HFFc6 (cell line): ENCODE data around the gene PTCHD1. TPM values are rescaled to one million over a fixed set of nuclear protein-coding genes. Genes with fewer than 3 reads are reported as not detected.
A peak's percentile ranks its signal among the peaks of the same experiment; 100 is the strongest.

Experiments used
- DNase-seq: peaks from one replicate; pipeline ENCODE4 v3.0.0-alpha.2; 2018
- H3K27ac Mint-ChIP-seq: 2 replicates; pipeline ENCODE4 v1.8.0; 2020; ENCODE audit warnings: mild to moderate bottlenecking, mixed read lengths
- H3K27me3 Mint-ChIP-seq: 2 replicates; pipeline ENCODE4 v1.8.0; 2021; ENCODE audit warnings: mild to moderate bottlenecking, moderate library complexity, mixed read lengths; ENCODE audit not compliant: insufficient read depth
- H3K36me3 Mint-ChIP-seq: 2 replicates; pipeline ENCODE4 v1.8.0; 2021; ENCODE audit warnings: low read depth, mixed read lengths
- H3K4me1 Mint-ChIP-seq: 2 replicates; pipeline ENCODE4 v1.8.0; 2020; ENCODE audit warnings: low read depth, mixed read lengths
- H3K4me3 Mint-ChIP-seq: 2 replicates; pipeline ENCODE4 v1.8.0; 2020; ENCODE audit warnings: mild to moderate bottlenecking, moderate library complexity, mixed read lengths
- H3K9me3 Mint-ChIP-seq: 2 replicates; pipeline ENCODE4 v1.8.0; 2020; ENCODE audit warnings: mild to moderate bottlenecking, mixed read lengths
- CTCF ChIP-seq: fragments of 200-600 bp; sonication (generic); IDR thresholded peaks from 2 replicates; pipeline ENCODE4 v1.5.0; 2021; ENCODE audit warnings: antibody characterized with exemption, mild to moderate bottlenecking
- total RNA-seq, 6 experiments: library from RNA; stranded (reverse); fragmentation: NEBNext Ultra II Directional; extraction: Animal tissue kit (Norgen Biotek cat#: 25700); gene quantifications; 2 replicates in 1 of 6; 3 replicates in 5 of 6; pipeline ENCODE4 v1.2.3, GENCODE V29; 2021

The PTCHD1 gene
- total RNA-seq, 6 experiments from 2014 or later = not detected

GRCh38 chrX:23398570-23398969, 63.9 kb downstream of the PTCHD1 start:
- H3K4me1 Mint-ChIP-seq = no peaks in the 10 kb centered on the region
- H3K9me3 Mint-ChIP-seq = no peaks in the 10 kb centered on the region
- no peaks in the 10 kb centered on the region for H3K36me3 Mint-ChIP-seq
- no peak overlapping the region for H3K4me3 Mint-ChIP-seq
- TF ChIP-seq CTCF = no peak
- no peak overlapping the region for H3K27ac Mint-ChIP-seq
- no peak for DNase-seq
- H3K27me3 Mint-ChIP-seq = peaks cover 2% of the 10 kb centered on the region; the same call in 1 of the 2 replicates

GRCh38 chrX:23403849-23404248, 69.2 kb downstream of the PTCHD1 start:
- no peak; the same call in 1 of the 2 replicates for TF ChIP-seq CTCF
- H3K4me3 Mint-ChIP-seq = no peak overlapping the region

GRCh38 chrX:23422912-23423311, 88.3 kb downstream of the PTCHD1 start:
- Mint-ChIP-seq H3K9me3 (peaks cover 5% of the 10 kb centered on the region), H3K27ac (no peak overlapping the region), H3K4me1 (no peaks in the 10 kb centered on the region), H3K36me3 (no peaks in the 10 kb centered on the region), H3K4me3 (no peak overlapping the region), H3K27me3 (no peaks in the 10 kb centered on the region)
- DNase-seq = no peak
- TF ChIP-seq CTCF = no peak

More at GRCh38 chrX:23403849-23404248, 69.2 kb downstream of the PTCHD1 start:
- Mint-ChIP-seq H3K27me3 (peaks cover 2% of the 10 kb centered on the region; the same call in 1 of the 2 replicates), H3K9me3 (no peaks in the 10 kb centered on the region), H3K4me1 (no peaks in the 10 kb centered on the region), H3K27ac (no peak overlapping the region), H3K36me3 (no peaks in the 10 kb centered on the region)
- DNase-seq = no peak

GRCh38 chrX:23434356-23434884, 99.8 kb downstream of the PTCHD1 start:
- peaks cover 4% of the 10 kb centered on the region; the same call in 1 of the 2 replicates for H3K27me3 Mint-ChIP-seq
- peak; percentile 0 for DNase-seq
- peaks cover 4% of the 10 kb centered on the region; the same call in 1 of the 2 replicates for H3K9me3 Mint-ChIP-seq
- no peaks in the 10 kb centered on the region for H3K36me3 Mint-ChIP-seq
- no peak overlapping the region for H3K4me3 Mint-ChIP-seq
- H3K4me1 Mint-ChIP-seq = no peaks in the 10 kb centered on the region
- no peak for TF ChIP-seq CTCF
- H3K27ac Mint-ChIP-seq = no peak overlapping the region

GRCh38 chrX:23435108-23435507, 100.5 kb downstream of the PTCHD1 start:
- H3K36me3 Mint-ChIP-seq = no peaks in the 10 kb centered on the region
- H3K4me3 Mint-ChIP-seq = no peak overlapping the region
- TF ChIP-seq CTCF = no peak
- no peaks in the 10 kb centered on the region for H3K4me1 Mint-ChIP-seq
- peaks cover 4% of the 10 kb centered on the region; the same call in 1 of the 2 replicates for H3K27me3 Mint-ChIP-seq
- H3K9me3 Mint-ChIP-seq = peaks cover 4% of the 10 kb centered on the region; the same call in 1 of the 2 replicates
- no peak for DNase-seq
- no peak overlapping the region for H3K27ac Mint-ChIP-seq
